HG03571 (cell line): ENCODE data around the gene PUS7.
"Not testable (repeated sequence)": the region's sequence is repeated elsewhere in the genome, so short reads cannot be mapped to it uniquely, and the experiment has no call there.

Experiments
- ATAC-seq: cut with Tn5 transposase; IDR thresholded peaks from one replicate; pipeline ENCODE4 v1.9.1; 2021; ENCODE audit not compliant: unreplicated experiment

Gene PUS7

DNA sequence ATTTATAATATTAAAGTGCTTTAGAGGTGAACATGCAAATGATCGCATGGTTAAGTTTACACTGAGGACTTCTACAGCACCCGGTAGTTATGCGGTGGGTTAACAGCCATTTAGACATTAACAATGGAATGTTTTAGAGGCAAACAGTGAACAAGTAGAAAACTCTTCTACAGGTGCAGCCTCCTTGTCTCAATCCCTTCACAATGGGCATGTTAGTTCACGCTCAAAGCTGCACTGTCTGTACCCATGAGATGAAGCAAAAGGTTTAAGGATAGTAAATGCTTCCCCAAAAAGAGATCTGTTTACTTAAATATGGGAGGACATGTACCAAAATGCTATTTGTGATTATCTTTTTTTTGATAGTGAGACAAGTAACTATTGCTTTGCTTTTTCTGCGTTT, 25.1 kb downstream of the PUS7 start:
- no peak for ATAC-seq

DNA sequence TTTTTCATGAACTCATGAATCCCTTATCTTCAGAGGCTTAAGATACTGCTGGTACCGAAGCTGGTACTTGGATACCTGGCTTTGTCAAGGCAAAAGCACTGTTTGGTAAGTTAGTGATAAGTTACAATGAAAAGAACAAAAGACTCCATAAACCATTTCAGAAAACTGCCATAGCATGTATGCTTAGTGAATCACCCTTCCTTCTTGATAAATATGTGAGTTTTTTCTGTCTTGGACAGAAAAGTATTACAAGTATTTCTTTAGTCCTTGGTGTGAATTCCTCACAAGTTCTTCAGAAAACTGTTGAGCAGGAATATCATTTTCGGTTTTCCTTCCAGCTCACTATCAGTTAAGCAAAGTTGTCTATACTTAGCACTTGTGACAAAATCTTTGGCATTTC, 25.6 kb downstream of the PUS7 start:
- no peak for ATAC-seq

DNA sequence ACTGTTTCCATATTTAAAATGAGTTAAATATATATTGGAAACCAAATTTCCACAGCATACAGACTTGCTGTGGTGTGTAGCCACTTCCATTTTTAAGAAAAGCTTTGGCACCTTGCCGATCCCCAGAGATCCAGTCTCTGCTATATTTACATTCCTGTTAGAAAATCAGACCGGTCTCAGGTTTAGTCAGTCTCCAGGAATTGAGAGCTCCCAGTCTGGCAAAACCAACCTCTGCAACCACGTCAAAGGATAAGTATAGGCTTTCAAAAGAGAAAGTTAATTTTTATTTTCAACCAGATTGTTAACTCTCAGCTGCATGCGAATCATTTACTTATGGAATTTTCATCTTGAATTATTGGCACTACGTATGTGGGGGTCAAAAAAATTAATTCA, 28.2 kb downstream of the PUS7 start:
- ATAC-seq = no peak

DNA sequence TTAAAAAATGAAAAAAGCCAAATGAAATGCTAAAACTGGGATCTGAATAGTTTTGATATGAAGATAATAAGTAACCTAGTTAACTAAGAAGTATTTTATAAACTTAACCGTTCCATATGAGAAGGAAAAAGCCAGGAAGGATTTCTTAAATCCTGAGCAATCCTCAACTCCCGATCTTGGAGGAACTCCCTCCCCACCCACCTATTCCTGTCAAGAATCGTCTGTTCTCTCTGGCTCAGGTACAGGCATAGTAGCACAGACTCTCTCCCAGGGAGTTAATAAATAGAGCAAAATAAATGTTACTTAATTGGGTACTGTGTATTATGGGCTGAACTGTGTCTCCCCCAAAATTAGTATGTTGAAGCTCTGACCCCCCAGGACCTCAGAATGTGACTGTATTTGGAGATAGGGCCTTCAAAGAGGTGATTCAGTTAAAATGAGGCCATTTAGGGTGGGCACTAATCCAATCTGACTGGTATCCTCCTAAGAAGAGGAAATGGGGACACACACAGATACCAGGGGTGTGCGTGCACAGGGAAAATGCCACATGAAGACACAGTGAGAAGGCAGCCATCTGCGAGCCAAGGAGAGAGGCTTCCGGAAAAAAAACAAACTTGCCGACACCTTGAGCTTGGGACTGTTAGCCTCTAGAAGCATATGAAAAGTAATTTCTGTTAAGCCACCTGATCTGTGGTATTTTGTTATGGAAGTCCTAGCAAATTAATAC, 28.7 kb downstream of the PUS7 start:
- ATAC-seq = no peak

DNA sequence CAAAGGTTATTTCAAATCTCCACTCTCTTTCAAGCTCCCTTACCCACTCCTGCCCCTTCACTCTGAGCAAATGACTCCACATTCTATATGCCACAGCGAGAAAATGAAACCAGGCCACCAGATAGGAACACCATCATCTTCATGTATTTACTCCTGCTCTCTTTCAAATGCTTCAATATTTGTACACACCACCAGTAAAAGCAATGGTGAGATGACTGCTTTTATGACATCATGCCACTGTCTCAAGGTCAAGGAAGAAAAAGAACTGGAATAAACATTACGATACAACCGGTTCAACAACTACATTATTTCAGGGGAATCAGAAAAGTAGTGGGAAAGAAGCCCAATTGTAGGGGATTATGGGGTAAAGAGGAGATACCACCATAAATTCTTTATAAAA, 32.7 kb downstream of the PUS7 start:
- ATAC-seq = no peak

DNA sequence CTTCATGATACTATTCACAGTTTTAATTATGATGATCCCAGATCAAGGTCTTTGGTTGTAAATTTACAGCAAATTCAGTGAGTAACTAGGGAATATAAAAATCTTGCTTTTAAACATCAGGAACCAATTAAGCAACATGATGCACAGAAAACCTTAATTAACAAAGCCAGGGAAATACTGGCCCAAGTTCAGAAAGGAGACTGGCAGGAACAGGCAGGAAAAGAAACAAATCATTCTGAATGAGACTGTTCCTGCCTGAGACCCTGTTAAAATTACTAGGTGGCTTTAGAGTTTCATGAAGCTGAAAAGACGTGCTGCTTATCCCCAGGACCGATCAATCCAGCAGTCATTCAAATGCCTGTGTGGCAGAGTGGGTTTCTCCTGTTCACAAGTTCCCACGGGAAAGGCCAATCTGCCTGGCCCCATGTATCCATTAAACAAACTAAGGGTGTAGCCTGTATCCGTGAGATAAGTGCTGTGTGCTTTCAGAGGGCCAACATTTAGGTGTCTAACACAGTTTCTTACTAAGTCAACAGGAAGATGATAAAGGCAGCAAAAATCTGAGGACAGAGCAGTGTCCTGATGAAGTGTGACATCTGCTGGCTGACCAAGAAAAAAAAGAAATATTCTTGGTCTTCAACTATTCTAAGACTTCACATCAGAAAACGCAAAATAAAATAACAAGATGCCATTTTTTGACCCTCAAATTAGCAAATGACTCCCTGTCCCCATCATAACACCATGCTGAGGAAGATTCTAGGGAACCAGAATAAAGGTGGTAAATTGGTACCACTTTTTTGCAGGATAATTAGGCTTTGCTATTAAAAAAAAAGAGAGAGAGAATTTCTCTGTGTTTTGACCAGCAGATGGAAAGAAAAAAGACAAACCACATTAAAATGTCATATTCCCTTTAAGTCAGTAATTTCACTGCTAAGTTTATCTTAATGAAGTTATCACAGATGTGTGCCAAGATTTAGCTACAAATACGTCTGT, 34.2 kb downstream of the PUS7 start:
- no peak for ATAC-seq

DNA sequence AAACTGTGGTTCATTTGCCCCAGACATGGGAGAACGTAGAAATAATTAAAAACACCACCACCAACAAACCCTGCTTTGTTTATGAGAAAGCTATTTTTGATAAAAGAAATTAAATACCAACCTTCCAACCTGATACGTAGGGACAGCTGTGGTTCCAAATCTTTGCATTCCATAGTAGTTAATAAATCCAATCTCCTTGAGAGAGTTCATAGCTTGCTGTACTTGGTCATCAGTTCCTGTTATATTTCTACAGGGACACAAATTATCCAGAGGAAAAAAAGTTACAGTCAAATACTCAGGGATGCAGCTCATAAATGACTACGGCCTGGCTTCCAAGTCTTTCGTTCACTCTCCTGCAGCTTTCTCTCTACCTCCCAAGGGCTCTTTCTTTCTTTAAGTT, 41.1 kb downstream of the PUS7 start:
- no peak for ATAC-seq

DNA sequence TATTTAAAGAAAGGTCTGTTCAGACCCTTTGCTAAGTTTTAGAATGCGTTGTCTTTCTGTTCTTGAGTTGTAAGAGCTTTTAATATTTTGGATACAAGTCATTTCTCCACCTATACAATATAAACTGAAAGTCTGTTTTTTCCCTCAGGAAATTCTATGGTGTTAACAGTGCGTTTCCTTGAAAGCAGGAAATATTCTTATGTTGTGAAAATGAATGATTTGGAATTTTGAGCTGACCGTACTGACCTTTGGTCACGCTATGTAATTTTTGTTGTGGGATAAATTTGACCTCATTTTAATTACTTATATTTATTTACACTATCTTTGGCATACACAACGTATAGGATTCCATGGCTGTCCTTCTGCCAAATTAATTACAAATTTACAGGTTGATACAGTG, 43.5 kb downstream of the PUS7 start:
- ATAC-seq = no peak

DNA sequence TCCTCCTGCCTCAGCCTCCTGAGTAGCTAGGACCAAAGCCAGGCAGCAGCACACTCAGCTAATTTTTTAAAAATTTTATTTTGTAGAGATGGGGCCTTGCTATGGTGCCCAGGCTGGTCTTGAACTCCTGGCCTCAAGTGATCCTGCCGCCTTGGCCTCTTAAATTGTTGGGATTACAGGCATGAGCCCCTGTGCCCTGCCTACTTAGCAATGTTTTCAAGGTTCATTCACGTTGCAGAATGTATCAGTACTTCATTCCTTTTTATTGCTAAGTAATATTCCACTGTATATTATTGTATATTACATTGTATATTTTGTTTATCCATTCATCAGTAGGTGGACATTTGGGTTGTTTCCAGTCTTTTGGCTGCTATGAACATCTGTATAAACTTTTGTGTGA, 44.2 kb downstream of the PUS7 start:
- ATAC-seq = no peak

DNA sequence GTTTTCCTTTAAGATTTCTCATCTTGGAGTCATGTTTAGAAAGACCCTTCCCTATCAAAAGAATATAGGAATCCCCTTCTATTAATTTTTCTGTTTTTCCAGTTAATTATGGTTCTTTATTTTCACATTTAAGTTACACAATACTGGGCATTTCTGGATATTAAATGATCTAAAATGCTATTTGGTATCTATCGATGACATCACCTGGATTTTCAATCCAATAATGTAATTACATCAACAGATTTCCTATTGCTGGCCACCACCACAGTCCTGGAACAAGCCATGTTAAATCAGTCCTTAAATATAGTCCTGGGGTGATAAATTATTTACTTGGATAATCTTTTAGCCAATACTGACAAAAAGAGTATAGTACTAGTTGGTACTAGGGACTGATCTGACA, 48.0 kb downstream of the PUS7 start:
- no peak for ATAC-seq

DNA sequence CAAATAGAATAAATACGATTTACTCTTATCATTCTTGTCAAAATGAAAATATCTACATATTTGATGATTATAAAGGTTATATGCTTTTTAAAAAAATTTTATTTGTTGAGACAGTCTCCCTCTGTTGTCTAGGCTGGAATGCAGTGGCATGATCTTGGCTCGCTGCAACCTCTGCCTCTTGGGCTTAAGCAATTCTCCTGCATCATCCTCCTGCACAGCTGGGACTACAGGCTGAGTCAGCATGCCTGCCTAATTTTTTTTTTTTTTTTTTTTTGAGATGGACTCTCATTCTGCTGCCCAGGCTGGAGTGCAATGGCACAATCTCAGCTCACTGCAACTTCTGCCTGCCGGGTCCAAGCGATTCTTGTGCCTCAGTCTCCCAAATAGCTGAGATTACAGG, 48.9 kb downstream of the PUS7 start:
- ATAC-seq = no peak

DNA sequence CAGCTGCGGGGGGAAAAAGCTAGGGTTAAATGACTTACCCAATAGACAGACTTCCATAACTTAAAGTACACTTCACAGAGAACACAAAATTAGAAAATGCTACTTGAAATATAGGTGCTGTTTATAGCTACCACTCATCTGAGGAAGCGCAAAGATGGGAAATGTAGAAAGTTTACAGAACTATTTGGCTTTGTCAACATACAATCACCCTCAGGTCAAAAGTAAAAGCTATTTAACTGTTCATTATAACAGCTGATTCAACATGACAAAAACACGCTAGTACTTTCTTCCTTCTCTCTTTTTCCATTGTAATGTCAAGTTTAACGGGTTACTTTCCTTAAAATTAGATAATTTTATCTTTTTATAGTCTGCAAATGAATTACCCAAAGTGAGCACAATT, 51.2 kb downstream of the PUS7 start:
- no peak for ATAC-seq

DNA sequence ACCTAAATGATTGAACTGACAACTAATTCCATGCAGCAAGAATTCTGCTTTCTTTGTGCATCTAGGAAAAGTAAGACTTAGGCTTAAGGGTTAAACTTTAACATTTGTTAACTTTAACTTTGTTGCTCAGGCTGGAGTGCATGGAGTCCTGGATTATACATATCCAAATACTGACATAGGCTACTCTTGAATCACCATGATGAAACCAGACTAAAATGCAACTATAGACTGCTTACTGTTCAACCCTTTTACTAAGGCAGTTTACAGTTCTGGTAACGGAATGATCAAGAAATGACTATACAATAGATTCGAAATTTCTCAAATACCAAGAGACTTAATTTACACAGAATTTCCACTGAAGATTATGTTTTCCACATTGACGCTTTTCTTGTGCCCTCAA, 52.0 kb downstream of the PUS7 start:
- no peak for ATAC-seq

DNA sequence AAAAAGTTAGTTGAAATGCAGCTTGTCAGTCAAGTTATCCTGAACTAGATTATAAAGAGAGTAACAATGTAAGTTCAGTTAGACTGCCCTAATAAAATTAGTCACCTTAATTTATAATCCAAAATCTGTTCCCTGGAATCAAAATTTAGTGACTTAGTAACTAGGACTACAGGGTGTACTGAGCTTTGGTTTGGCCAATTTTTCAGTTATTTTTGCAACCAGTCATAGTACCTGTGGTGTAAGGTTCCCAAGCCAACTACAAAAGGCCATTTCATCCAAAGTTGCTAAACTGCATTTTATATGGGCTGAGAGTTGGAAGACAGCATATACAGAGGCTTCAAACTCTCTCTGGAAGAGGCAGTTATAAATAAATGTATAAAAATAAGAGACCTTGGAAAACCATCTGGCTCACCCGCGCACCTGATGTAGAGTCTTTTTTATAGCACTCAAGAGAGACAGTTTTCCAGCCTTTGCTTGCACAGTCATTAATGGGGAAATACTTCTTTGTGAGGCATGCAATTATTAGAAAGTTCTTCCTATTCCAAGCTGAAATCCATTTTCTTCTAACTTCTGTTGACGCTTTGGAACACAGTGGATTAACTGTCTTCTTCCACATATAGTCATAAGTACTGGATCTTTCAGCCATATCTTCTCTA, 59.2 kb downstream of the PUS7 start:
- no peak for ATAC-seq

DNA sequence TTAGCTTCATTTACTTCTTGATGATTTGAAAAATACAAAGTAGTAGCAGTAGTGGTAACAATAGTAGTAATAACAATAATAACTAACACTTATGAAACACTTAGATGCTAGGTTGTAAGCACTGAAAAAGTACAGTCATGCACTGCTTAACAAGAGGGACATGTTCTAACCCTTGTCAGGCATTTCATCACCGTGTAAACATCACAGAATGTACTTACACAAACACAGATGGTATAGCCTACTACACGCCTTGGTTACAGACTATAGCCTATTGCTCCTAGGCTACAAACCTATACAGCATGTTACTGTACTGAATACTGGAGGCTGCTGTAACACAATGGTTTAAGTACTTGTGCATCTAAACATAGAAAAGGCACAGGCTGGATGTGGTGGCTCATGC, 60.6 kb downstream of the PUS7 start:
- ATAC-seq = no peak

DNA sequence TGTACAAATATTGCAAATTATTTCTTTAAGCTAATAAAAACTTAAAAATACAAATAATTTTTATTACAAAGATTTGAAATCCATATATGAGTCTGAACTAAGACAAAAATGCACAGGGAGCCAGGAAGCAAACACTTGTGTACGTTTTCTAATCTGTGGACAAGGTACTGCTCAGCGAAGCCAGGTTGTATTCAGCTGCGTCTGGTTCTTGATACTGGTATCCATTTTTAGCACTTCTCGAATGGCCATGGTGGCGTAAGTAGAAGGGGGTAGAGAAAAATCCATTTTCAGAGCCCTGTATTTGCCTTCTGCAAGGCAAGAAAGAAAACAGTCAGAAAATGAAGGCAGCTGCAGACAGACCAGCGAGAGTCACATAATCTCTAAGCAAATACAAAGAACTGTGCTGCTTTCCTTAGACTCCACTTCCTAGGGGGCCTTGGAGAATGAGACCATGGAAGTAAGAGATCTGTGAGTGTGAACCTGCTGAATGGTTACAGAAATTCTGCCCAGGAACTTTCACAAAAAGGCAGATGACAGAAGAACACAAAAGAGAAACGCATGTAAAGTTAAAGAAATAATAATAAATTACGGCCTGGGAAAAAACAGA, 64.3 kb downstream of the PUS7 start:
- ATAC-seq = no peak

DNA sequence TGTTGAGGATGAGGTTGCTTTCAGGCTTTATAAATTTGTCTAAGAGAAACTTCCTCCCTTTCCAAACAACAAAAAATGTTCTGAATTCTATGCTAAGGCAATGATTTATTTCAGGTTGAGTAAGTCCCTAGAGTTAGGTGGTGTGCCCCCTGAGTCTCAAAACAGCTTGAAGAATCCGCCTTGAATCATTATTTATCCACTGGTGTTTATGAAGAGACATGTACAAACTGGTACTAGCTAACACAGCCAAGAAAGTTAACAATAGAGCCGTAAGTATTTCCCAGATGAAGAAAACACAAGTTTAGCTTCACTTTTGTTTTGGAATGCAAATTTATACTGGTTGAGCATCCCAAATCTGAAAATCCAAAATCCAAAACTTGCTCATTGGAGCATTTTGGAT, 67.2 kb downstream of the PUS7 start:
- no peak for ATAC-seq

DNA sequence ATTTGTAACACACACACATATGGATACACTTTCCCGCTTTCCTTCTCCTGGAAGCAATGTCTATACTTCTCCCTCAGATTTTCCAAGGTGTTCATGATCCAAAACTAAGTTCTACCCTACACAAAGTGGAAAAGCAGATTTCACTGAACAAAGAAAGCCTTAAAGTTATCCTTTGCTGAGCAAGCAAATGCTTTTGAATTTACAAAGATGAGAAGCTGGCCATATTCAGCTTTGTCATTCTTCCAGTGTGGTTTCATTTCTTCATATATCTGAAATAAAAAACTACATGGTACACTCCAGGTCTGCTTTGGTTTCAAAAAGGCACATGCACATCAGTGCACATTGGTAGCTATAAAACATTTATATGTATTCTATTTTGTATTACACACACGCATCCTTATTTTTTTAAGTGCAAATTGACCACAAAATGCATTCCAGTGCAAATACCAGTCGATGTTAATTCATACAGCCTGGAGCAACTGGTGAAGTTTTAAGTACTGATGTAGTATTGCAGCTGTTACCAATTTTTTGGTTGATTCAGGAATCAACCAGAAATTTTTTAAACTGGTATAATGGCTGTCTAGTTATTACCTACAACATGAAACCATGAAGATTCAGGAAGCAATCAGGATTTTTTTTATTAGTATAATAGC, 67.8 kb downstream of the PUS7 start:
- no peak for ATAC-seq

DNA sequence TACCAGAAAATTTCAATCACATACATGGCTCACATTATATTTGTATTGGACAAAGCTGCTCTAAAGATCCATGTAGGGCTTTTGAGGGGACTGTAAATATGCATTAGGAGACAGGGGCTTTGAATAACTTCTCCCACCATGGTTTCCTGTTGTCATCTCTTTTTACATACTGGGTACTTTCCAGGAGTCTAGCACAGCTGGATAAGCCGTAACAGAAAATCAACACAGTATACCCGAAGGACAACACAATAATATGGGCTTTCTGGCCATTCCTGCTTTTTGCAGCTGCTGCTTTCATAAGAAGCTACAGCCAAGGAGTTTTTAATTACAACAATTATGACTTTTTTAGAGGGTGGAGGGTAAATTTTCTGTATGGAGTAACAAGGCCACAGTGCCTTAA, 70.0 kb downstream of the PUS7 start:
- no peak for ATAC-seq

DNA sequence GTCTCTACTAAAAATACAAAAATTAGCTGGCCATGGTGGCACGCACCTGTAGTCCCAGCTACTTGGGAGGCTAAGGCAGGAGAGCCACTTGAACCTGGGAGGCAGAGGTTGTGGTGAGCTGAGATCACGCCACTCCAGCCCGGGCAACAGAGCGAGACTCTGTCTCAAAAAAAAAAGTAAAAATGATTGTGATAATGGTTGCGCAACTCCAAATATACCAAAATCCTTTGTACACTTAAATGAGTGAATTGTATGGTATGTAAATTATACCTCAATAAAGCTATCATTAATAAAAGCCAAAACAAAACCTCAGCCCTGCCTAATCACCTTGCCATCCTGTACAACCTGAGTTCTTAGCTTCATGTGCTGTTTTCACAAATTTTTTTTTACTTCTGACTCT, 71.2 kb downstream of the PUS7 start:
- ATAC-seq = not testable (repeated sequence)
